ENCODE results near the gene ADAM17. TPM values are rescaled to one million over a fixed set of nuclear protein-coding genes. Genes with fewer than 3 reads are reported as not detected.

ADAM17 gene
- polyA plus RNA-seq, 1 donor from 2014 or later = 32.6 TPM

DNA sequence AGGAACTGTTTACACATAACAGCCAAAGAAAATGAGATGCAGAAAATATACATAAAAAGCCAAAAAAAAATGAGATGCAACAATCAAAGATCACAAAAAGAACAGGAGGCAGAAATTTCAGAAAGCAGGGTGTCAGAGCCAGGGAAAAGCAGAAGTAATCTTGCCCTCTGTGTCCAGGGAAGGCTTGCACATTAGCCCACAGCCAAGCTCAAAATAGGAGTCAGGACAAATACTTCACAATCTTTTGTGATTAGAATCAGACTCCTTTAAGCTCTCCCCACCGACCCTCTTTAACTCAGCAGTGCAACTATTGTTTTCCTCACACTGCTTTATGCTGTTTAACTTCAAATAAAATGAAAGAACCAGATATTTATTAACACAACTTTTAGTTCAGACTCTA is 46.7 kb downstream of the ADAM17 start:
- TF ChIP-seq TAF1 (IDR thresholded peaks at IDR 0.05; ENCODE audit: low read depth) (no peak), MXI1 (conservative IDR thresholded peaks at IDR 0.05; ENCODE audit: poor library complexity, severe bottlenecking) (no peak), EZH2 (IDR thresholded peaks at IDR 0.05; ENCODE audit: borderline replicate concordance, insufficient read depth, low read length, poor library complexity, severe bottlenecking) (no peak), SMC3 (conservative IDR thresholded peaks at IDR 0.05; ENCODE audit: poor library complexity) (no peak), RAD21 (conservative IDR thresholded peaks at IDR 0.05) (no peak), EP300 (conservative IDR thresholded peaks at IDR 0.05; ENCODE audit: poor library complexity, severe bottlenecking) (no peak), POLR2AphosphoS5 (IDR thresholded peaks at IDR 0.05) (no peak)
- TF ChIP-seq, protein P1, sequence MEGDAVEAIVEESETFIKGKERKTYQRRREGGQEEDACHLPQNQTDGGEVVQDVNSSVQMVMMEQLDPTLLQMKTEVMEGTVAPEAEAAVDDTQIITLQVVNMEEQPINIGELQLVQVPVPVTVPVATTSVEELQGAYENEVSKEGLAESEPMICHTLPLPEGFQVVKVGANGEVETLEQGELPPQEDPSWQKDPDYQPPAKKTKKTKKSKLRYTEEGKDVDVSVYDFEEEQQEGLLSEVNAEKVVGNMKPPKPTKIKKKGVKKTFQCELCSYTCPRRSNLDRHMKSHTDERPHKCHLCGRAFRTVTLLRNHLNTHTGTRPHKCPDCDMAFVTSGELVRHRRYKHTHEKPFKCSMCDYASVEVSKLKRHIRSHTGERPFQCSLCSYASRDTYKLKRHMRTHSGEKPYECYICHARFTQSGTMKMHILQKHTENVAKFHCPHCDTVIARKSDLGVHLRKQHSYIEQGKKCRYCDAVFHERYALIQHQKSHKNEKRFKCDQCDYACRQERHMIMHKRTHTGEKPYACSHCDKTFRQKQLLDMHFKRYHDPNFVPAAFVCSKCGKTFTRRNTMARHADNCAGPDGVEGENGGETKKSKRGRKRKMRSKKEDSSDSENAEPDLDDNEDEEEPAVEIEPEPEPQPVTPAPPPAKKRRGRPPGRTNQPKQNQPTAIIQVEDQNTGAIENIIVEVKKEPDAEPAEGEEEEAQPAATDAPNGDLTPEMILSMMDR (IDR thresholded peaks at IDR 0.05; ENCODE audit: poor library complexity, severe bottlenecking) = no peak
- TF ChIP-seq, protein P2, sequence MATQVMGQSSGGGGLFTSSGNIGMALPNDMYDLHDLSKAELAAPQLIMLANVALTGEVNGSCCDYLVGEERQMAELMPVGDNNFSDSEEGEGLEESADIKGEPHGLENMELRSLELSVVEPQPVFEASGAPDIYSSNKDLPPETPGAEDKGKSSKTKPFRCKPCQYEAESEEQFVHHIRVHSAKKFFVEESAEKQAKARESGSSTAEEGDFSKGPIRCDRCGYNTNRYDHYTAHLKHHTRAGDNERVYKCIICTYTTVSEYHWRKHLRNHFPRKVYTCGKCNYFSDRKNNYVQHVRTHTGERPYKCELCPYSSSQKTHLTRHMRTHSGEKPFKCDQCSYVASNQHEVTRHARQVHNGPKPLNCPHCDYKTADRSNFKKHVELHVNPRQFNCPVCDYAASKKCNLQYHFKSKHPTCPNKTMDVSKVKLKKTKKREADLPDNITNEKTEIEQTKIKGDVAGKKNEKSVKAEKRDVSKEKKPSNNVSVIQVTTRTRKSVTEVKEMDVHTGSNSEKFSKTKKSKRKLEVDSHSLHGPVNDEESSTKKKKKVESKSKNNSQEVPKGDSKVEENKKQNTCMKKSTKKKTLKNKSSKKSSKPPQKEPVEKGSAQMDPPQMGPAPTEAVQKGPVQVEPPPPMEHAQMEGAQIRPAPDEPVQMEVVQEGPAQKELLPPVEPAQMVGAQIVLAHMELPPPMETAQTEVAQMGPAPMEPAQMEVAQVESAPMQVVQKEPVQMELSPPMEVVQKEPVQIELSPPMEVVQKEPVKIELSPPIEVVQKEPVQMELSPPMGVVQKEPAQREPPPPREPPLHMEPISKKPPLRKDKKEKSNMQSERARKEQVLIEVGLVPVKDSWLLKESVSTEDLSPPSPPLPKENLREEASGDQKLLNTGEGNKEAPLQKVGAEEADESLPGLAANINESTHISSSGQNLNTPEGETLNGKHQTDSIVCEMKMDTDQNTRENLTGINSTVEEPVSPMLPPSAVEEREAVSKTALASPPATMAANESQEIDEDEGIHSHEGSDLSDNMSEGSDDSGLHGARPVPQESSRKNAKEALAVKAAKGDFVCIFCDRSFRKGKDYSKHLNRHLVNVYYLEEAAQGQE (IDR thresholded peaks at IDR 0.05; ENCODE audit: borderline replicate concordance) = no peak
- Histone ChIP-seq H3K36me3 (ENCODE audit: insufficient read depth, low read length) (no peaks in the 10 kb centered on the region), H3K27ac (ENCODE audit: low read length) (no peak overlapping the region)

DNA sequence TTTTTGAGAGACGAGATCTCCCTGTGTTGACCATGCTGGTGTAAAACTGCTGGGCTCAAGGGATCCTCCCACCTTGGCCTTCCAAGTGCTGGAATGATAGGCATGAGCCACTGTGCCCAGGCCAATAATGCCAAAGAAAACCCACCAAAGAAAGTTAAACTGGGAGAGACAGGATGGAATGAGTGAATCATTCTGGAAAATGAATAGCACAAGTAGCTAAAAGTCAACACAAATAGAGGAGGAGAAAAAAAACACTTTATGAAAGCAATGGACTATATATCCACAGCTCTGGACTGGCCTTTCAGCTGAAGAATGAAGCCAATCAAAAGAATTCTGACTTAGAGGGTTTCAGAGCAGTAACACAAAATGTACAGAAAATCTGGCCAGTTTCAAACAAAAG is 57.4 kb downstream of the ADAM17 start:
- H3K4me2 ChIP-seq (ENCODE audit: low read length) = no peak overlapping the region

More for the DNA sequence above, 46.7 kb downstream of the ADAM17 start:
- Histone ChIP-seq H3F3A (ENCODE audit: insufficient read depth, low read length, poor library complexity, severe bottlenecking) (no peaks in the 10 kb centered on the region), H3K27me3 (ENCODE audit: insufficient read depth, low read depth, low read length) (no peaks in the 10 kb centered on the region), H3K9ac (ENCODE audit: low read length) (no peak overlapping the region), H4K20me1 (ENCODE audit: insufficient read depth) (no peaks in the 10 kb centered on the region), H2AFZ (ENCODE audit: low read depth, low read length) (no peak overlapping the region), H3K4me3 (ENCODE audit: low read length) (no peak overlapping the region), H3K9me2 (ENCODE audit: insufficient read depth, low read length) (no peaks in the 10 kb centered on the region), H3K79me2 (replicated peaks; ENCODE audit: insufficient read depth, low read length) (no peaks in the 10 kb centered on the region), H3K4me2 (ENCODE audit: low read length) (no peak overlapping the region), H3K9me3 (ENCODE audit: low read length) (no peaks in the 10 kb centered on the region)

More for the DNA sequence above, 57.4 kb downstream of the ADAM17 start:
- Histone ChIP-seq H2AFZ (ENCODE audit: low read depth, low read length) (no peak overlapping the region), H3K9me2 (ENCODE audit: insufficient read depth, low read length) (no peaks in the 10 kb centered on the region), H4K20me1 (ENCODE audit: insufficient read depth) (no peaks in the 10 kb centered on the region), H3K9ac (ENCODE audit: low read length) (no peak overlapping the region), H3K9me3 (ENCODE audit: low read length) (no peaks in the 10 kb centered on the region), H3K79me2 (replicated peaks; ENCODE audit: insufficient read depth, low read length) (no peaks in the 10 kb centered on the region), H3K27me3 (ENCODE audit: insufficient read depth, low read depth, low read length) (no peaks in the 10 kb centered on the region), H3K36me3 (ENCODE audit: insufficient read depth, low read length) (peaks cover 3% of the 10 kb centered on the region), H3K27ac (ENCODE audit: low read length) (no peak overlapping the region), H3K4me3 (ENCODE audit: low read length) (no peak overlapping the region), H3F3A (ENCODE audit: insufficient read depth, low read length, poor library complexity, severe bottlenecking) (no peaks in the 10 kb centered on the region)
- TF ChIP-seq, protein P1 (IDR thresholded peaks at IDR 0.05; ENCODE audit: poor library complexity, severe bottlenecking) = no peak
